Measurements from ENCODE around the gene MTNR1A. TPM values are rescaled to one million over a fixed set of nuclear protein-coding genes. Genes with fewer than 3 reads are reported as not detected.

Gene MTNR1A
- total and polyA plus RNA-seq, 9 of the 15 experiments (the other 6 are each of a cell fraction or from before 2014, with no cell fraction given), result 0.09 to 0.12 (median 0.10) TPM; not detected in 5

- Histone ChIP-seq H2AFZ (ENCODE audit: low read depth, low read length) (no peak overlapping the region), H3K4me3 (no peak overlapping the region), H3K4me2 (ENCODE audit: insufficient read depth, low read length) (no peak overlapping the region), H3K36me3 (ENCODE audit: control insufficient read depth, insufficient read depth, low read length) (peaks cover 9% of the 10 kb centered on the region; the same call in 1 of the 3 replicates), H3K79me2 (ENCODE audit: control insufficient read depth, insufficient read depth, low read length) (no peaks in the 10 kb centered on the region), H3K9me3 (replicated peaks; ENCODE audit: control insufficient read depth, insufficient read depth, low read depth, low read length) (no peaks in the 10 kb centered on the region), H3K9me1 (ENCODE audit: control insufficient read depth, insufficient read depth, low read length) (no peaks in the 10 kb centered on the region), H3K9ac (ENCODE audit: insufficient read depth in 1 of 2, low read depth in 2 of 2, low read length in 2 of 2) (no peak overlapping the region), H3K27ac (ENCODE audit: extremely low read depth, low read depth, low read length) (no peak overlapping the region), H4K20me1 (replicated peaks; ENCODE audit: control insufficient read depth, insufficient read depth, low read length) (no peaks in the 10 kb centered on the region), H3K27me3 (ENCODE audit: control insufficient read depth in 2 of 2, insufficient read depth in 2 of 2, low read length in 2 of 2) (no peaks in the 10 kb centered on the region), H3K4me1 (replicated peaks in 1 of 2; ENCODE audit: control insufficient read depth in 2 of 2, insufficient read depth in 2 of 2, low read length in 2 of 2) (no peaks in the 10 kb centered on the region)
- 74% methylated on average over 19 of the region's 20 CpGs for WGBS (ENCODE audit: insufficient coverage, low coverage, missing lambda C conversion rate)
- FAIRE-seq (no peak), DNase-seq (ENCODE audit: extremely low read depth in 1 of 4, low spot score in 3 of 4) (no peak), ATAC-seq (no peak)
- in situ Hi-C loops (cut with MboI) (no loop called here), intact Hi-C loops (cut with micrococcal nuclease) (no loop called here)
- no TSS peak for BruUV-seq (replicated peaks)
- ChIA-PET POLR2A (interaction anchor here (0.7 kb wide), 1 partner anchor 93 kb away, joined by 3 read pairs; no protein-coding TSS in a partner anchor), CTCF (ENCODE audit: low intra/inter-chr PET ratio) (interaction anchor here (1.0 kb wide), 1 partner anchor 226 kb away, joined by 3 read pairs; no protein-coding TSS in a partner anchor)
- TF ChIP-seq, protein P1, sequence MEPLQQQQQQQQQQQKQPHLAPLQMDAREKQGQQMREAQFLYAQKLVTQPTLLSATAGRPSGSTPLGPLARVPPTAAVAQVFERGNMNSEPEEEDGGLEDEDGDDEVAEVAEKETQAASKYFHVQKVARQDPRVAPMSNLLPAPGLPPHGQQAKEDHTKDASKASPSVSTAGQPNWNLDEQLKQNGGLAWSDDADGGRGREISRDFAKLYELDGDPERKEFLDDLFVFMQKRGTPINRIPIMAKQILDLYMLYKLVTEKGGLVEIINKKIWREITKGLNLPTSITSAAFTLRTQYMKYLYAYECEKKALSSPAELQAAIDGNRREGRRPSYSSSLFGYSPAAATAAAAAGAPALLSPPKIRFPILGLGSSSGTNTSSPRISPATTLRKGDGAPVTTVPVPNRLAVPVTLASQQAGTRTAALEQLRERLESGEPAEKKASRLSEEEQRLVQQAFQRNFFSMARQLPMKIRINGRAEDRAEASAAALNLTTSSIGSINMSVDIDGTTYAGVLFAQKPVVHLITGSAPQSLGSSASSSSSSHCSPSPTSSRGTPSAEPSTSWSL (CRISPR knock-in tag; IDR thresholded peaks at IDR 0.05; ENCODE audit: borderline replicate concordance), result no peak
- no peak for TF ChIP-seq HLTF (IDR thresholded peaks at IDR 0.05)
- TF ChIP-seq ZNF507 (tag; conservative IDR thresholded peaks at IDR 0.05), result no peak
- TF ChIP-seq, protein P2, sequence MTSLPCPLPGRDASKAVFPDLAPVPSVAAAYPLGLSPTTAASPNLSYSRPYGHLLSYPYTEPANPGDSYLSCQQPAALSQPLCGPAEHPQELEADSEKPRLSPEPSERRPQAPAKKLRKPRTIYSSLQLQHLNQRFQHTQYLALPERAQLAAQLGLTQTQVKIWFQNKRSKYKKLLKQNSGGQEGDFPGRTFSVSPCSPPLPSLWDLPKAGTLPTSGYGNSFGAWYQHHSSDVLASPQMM (CRISPR knock-in tag; IDR thresholded peaks at IDR 0.05), result no peak
- TF ChIP-seq, protein P3, sequence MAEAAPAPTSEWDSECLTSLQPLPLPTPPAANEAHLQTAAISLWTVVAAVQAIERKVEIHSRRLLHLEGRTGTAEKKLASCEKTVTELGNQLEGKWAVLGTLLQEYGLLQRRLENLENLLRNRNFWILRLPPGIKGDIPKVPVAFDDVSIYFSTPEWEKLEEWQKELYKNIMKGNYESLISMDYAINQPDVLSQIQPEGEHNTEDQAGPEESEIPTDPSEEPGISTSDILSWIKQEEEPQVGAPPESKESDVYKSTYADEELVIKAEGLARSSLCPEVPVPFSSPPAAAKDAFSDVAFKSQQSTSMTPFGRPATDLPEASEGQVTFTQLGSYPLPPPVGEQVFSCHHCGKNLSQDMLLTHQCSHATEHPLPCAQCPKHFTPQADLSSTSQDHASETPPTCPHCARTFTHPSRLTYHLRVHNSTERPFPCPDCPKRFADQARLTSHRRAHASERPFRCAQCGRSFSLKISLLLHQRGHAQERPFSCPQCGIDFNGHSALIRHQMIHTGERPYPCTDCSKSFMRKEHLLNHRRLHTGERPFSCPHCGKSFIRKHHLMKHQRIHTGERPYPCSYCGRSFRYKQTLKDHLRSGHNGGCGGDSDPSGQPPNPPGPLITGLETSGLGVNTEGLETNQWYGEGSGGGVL (CRISPR knock-in tag; IDR thresholded peaks at IDR 0.05), result no peak
- no peak for TF ChIP-seq CBFA2T2 (conservative IDR thresholded peaks at IDR 0.05)
- TF ChIP-seq STAT5A (IDR thresholded peaks at IDR 0.05; ENCODE audit: borderline replicate concordance, low read length), result no peak
Observed at GRCh38 chr4:186588503-186588902, 33.1 kb upstream of the MTNR1A start.
